K562 (cell line): ENCODE measurements around the gene MYLK3. TPM values are rescaled to one million over a fixed set of nuclear protein-coding genes. Genes with fewer than 3 reads are reported as not detected.

Experiments
- BMI1 ChIP-seq: fragments of 150-350 bp; IDR thresholded peaks from 2 replicates; pipeline ENCODE4 v1.6.1; 2014; ENCODE audit warnings: low read length
- CHD2 ChIP-seq: IDR thresholded peaks from 2 replicates; pipeline ENCODE4 v1.6.1; 2011; ENCODE audit warnings: low read depth, low read length
- E2F6 ChIP-seq, 2 experiments: IDR thresholded peaks; 2 replicates each; pipeline ENCODE4 v1.6.1; 2011; ENCODE audit warnings: borderline replicate concordance in 1 of 2, control low read depth in 1 of 2, low read depth in 1 of 2, low read length in 1 of 2, mild to moderate bottlenecking in 1 of 2, mixed read lengths in 1 of 2, moderate library complexity in 1 of 2; ENCODE audit not compliant: insufficient read depth in 1 of 2, insufficient read length in 1 of 2, poor library complexity in 1 of 2, severe bottlenecking in 1 of 2; ENCODE audit errors: extremely low read depth in 1 of 2
- HCFC1 ChIP-seq: IDR thresholded peaks from 2 replicates; pipeline ENCODE4 v1.6.1; 2012; ENCODE audit warnings: low read depth, low read length, improper control_type of control experiment
- HNRNPH1 ChIP-seq: fragments of 200-400 bp; formaldehyde crosslinking; optimal IDR thresholded peaks from 2 replicates; pipeline ENCODE3; 2017; ENCODE audit warnings: low read depth, mild to moderate bottlenecking, low read length, moderate library complexity
- HNRNPUL1 ChIP-seq: fragments of 200-400 bp; formaldehyde crosslinking; IDR thresholded peaks from 2 replicates; pipeline ENCODE4 v1.6.1; 2017; ENCODE audit warnings: low read length
- KAT8 ChIP-seq: fragments of 450-650 bp; IDR thresholded peaks from 2 replicates; pipeline ENCODE4 v1.6.1; 2016; ENCODE audit warnings: low read depth, mild to moderate bottlenecking
- KLF13 ChIP-seq: fragments of 450-650 bp; IDR thresholded peaks from 2 replicates; pipeline ENCODE4 v1.6.1; 2016; ENCODE audit warnings: missing genetic modification characterization, low read depth, mild to moderate bottlenecking, missing compliant biosample characterization, moderate library complexity, borderline replicate concordance
- PATZ1 ChIP-seq: fragments of 250-450 bp; sonication (Bioruptor Pico); IDR thresholded peaks from 2 replicates; pipeline ENCODE4 v1.5.0; 2020; ENCODE audit warnings: mild to moderate bottlenecking, borderline replicate concordance
- POLR2AphosphoS5 ChIP-seq: IDR thresholded peaks from 2 replicates; pipeline ENCODE4 v1.6.1; 2011; ENCODE audit warnings: mild to moderate bottlenecking, low read depth, low read length, moderate library complexity; ENCODE audit not compliant: control insufficient read depth, insufficient read depth
- POLR2H ChIP-seq: IDR thresholded peaks from 2 replicates; pipeline ENCODE4 v1.6.1; 2016; ENCODE audit warnings: missing genetic modification characterization, low read depth, mild to moderate bottlenecking, control low read depth, missing compliant biosample characterization, moderate library complexity
- RNF219 ChIP-seq: fragments of 250-450 bp; sonication (Bioruptor Pico); IDR thresholded peaks from 2 replicates; pipeline ENCODE4 v1.5.0; 2022; ENCODE audit warnings: mild to moderate bottlenecking
- SMAD3 ChIP-seq: fragments of 450-650 bp; formaldehyde crosslinking; conservative IDR thresholded peaks from 2 replicates; pipeline ENCODE4 v1.4.0; 2020; ENCODE audit warnings: mild to moderate bottlenecking
- SRSF1 ChIP-seq: fragments of 200-400 bp; formaldehyde crosslinking; IDR thresholded peaks from 2 replicates; pipeline ENCODE4 v1.6.1; 2017; ENCODE audit warnings: mild to moderate bottlenecking, low read depth, low read length, moderate library complexity
- SUPT5H ChIP-seq: fragments of 450-650 bp; IDR thresholded peaks from 2 replicates; pipeline ENCODE4 v1.6.1; 2016
- TOE1 ChIP-seq, 2 experiments: fragments of 450-650 bp in 1 of 2; sonication (generic) in 1 of 2; formaldehyde crosslinking in 1 of 2; IDR thresholded peaks; 2 replicates each; pipeline versions ENCODE4 v1.7.1 to v1.8.0; 2016 to 2022; ENCODE audit warnings: borderline replicate concordance in 2 of 2, mild to moderate bottlenecking in 2 of 2, antibody characterized with exemption in 1 of 2, inconsistent platforms in 1 of 2, low read depth in 1 of 2, missing genetic modification reagents in 1 of 2, moderate library complexity in 1 of 2
- USF1 ChIP-seq: sonication (generic); formaldehyde crosslinking; IDR thresholded peaks from 2 replicates; pipeline ENCODE4 v1.9.0; 2022; ENCODE audit warnings: mild to moderate bottlenecking, missing genetic modification reagents
- ZEB2 ChIP-seq: fragments of 450-650 bp; IDR thresholded peaks from 2 replicates; pipeline ENCODE4 v1.6.1; 2016
- ZNF23 ChIP-seq: fragments of 250-450 bp; sonication (Bioruptor Pico); IDR thresholded peaks from 2 replicates; pipeline ENCODE4 v1.4.0; 2020; ENCODE audit warnings: mild to moderate bottlenecking
- ZNF778 ChIP-seq: fragments of 450-650 bp; formaldehyde crosslinking; IDR thresholded peaks from 2 replicates; pipeline ENCODE4 v1.4.0; 2020; ENCODE audit warnings: mild to moderate bottlenecking, moderate library complexity
- polyA plus RNA-seq, 8 experiments: library from polyadenylated mRNA; depleted of rRNA in 4 of 8; stranded (reverse) in 5 of 8; unstranded in 3 of 8; fragments of >200 nt; fragmentation: Nextera tagmentation in 2 of 8; fragmentation: Illumina TruSeq in 1 of 8; extraction: Ambion mirVana in 2 of 8; extraction: Trizol in 1 of 8; gene quantifications; 2 replicates each; pipeline versions ENCODE4 v1.2.1 to v1.2.3, GENCODE V29; 2011 to 2014; ENCODE audit warnings: inconsistent platforms in 1 of 8, missing spikeins in 1 of 8
- total RNA-seq, 7 experiments: library from RNA; depleted of rRNA in 6 of 7; stranded (reverse); fragments of >200 nt in 6 of 7; fragmentation: Illumina TruSeq in 2 of 7; extraction: Trizol in 2 of 7; gene quantifications; 2 replicates each; pipeline versions ENCODE4 v1.2.1 to v1.2.3, GENCODE V29; 2011 to 2021; ENCODE audit warnings: low replicate concordance in 1 of 7

Gene MYLK3
- total and polyA plus RNA-seq, 9 of the 15 experiments (the other 6 are each of a cell fraction or from before 2014, with no cell fraction given) = 0.69 to 10.7 (median 4.7) TPM

GRCh38 chr16:46789499-46790414 is 41.6 kb upstream of the MYLK3 start (continued):
- no peak for TF ChIP-seq POLR2H (tag)
- no peak for TF ChIP-seq KAT8
- no peak for TF ChIP-seq PATZ1 (CRISPR knock-in tag)
- no peak for TF ChIP-seq KLF13
- TF ChIP-seq SUPT5H = peak; percentile 87
- no peak for TF ChIP-seq TOE1 (IDR thresholded peaks at IDR 0.05; ENCODE audit: borderline replicate concordance)
- no peak for TF ChIP-seq TOE1 (CRISPR knock-in tag; IDR thresholded peaks at IDR 0.05; ENCODE audit: borderline replicate concordance, low read depth)
- TF ChIP-seq ZNF778 (CRISPR knock-in tag) = no peak
- no peak for TF ChIP-seq HNRNPH1
- no peak for TF ChIP-seq BMI1
- TF ChIP-seq RNF219 (CRISPR knock-in tag) = no peak
- peak; percentile 89 for TF ChIP-seq CHD2
- no peak for TF ChIP-seq SRSF1
- no peak for TF ChIP-seq HCFC1
- peak; percentile 60 for TF ChIP-seq POLR2AphosphoS5
- TF ChIP-seq ZNF23 = no peak
- TF ChIP-seq ZEB2 = 0 out of 2 replicates have a peak, but pooled peaks have one; percentile 13
- TF ChIP-seq USF1 (CRISPR knock-in tag) = no peak
- no peak for TF ChIP-seq SMAD3 (CRISPR knock-in tag)
- TF ChIP-seq HNRNPUL1 = no peak
- peak in 1 of 2 experiments; percentile 55 for TF ChIP-seq E2F6 (IDR thresholded peaks at IDR 0.05; ENCODE audit: borderline replicate concordance in 1 of 2, extremely low read depth in 1 of 2, insufficient read depth in 1 of 2, insufficient read length in 1 of 2, low read depth in 1 of 2, low read length in 1 of 2, poor library complexity in 1 of 2, severe bottlenecking in 1 of 2)
